Umbilical cord (tissue), 2 donors: ENCODE data around the gene C21orf91. TPM values are rescaled to one million over a fixed set of nuclear protein-coding genes. Genes with fewer than 3 reads are reported as not detected.
"Not testable (repeated sequence)": the region's sequence is repeated elsewhere in the genome, so short reads cannot be mapped to it uniquely, and the experiment has no call there.

Source experiments
- DNase-seq: peaks from one replicate; pipeline ENCODE4 v3.0.0-alpha.2; 2015; ENCODE audit warnings: low spot score
- total RNA-seq: library from RNA; depleted of rRNA; stranded (reverse); fragments of >200 nt; gene quantifications from one replicate; pipeline ENCODE4 v1.2.3, GENCODE V29; 2014; ENCODE audit warnings: low replicate concordance; ENCODE audit not compliant: insufficient read depth

C21orf91 gene
- total RNA-seq, 1 donor from 2014 or later: 10.8 TPM

DNA sequence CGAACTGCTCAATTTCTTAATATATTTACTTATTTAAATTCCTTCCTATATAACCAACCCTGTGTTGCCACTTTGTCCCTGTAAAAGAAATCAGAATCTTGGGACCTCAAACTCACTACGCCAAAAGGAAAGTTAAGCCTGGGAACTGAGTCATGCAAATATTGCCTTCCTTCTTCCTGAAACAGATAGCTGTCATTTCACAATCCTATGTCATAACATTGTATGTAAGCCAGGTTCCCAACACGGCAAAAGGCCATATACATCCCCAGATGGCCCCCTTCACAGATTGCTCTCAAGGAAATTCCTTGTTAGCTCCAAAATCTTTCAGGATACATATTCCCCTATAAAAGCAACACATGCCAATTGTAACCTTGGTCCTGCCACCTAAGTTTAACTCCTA is 39.7 kb downstream of the C21orf91 start:
- DNase-seq: no peak

- peak; percentile 40 for DNase-seq
Measured at GRCh38 chr21:17777072-17777765, 41.9 kb downstream of the C21orf91 start.

GRCh38 chr21:17775431-17776126 is 43.6 kb downstream of the C21orf91 start:
- DNase-seq: no peak

DNA sequence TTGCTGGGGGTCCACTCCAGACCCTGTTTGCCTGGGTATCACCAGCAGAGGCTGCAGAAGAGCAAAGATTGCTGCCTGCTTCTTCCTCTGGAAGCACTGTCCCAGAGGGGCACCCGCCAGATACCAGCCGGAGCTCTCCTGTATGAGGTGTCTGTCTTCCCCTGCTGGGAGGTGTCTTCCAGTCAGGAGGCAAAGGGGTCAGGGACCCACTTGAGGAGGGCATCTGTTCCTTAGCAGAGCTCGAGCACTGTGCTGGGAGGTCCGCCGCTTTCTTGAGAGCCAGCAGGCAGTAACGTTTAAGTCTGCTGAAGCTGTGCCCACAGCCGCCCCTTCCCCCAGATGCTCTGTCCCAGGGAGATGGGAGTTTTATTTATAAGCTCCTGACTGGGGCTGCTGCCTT is 44.1 kb downstream of the C21orf91 start:
- DNase-seq: not testable (repeated sequence)

DNA sequence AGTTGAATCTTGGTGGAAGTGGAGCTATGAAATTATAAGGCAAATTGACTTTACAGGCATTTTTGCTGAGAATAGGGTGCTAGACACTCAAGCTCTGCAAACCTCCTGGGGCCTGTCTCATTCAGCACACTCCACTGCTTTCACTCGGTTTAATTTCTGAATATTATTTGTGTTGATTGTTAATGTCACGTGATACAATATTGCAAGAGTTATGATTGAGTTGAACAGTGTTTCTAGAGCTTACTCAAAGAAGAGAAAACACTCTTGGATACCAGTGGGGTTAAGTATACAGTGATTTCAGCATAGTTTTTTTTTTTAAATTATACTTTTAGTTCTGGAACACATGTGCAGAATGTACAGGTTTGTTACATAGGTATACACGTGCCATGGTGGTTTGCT is 49.7 kb downstream of the C21orf91 start:
- no peak for DNase-seq

DNA sequence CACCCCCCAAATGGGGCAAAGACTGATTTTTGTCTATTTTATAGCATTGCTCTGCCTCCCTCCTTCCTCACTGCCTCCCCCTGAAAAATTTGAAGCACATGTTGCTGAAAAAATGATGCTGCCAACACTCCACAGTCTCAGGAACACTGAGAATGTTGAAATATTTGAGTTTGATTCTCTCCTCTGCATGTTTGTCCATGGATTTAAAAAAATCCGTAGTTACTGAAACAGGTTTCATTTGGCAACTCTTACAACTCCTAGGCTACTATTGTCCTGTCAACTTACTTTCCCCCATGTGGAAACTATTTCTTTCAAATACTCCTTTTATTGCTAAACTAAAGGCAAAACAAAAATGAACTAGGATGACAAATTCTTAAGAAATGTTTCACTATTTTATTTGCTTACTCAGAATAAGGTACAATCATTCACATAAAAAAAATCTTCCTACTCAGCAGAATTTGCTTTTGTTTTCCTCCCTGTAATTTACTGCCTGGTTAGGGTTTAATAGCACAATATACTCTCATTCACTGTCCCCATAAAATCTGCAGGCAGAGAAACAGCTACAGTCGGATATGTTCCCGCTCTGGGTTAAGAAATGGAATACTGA is 50.2 kb downstream of the C21orf91 start:
- no peak for DNase-seq

- no peak for DNase-seq
Measured at GRCh38 chr21:17765207-17765606, 53.9 kb downstream of the C21orf91 start.

- DNase-seq: peak; percentile 38
Measured at GRCh38 chr21:17763288-17764037, 55.7 kb downstream of the C21orf91 start.

- no peak for DNase-seq
Measured at GRCh38 chr21:17759511-17760178, 59.5 kb downstream of the C21orf91 start.

- DNase-seq: no peak
Measured at GRCh38 chr21:17758683-17759082, 60.5 kb downstream of the C21orf91 start.

DNA sequence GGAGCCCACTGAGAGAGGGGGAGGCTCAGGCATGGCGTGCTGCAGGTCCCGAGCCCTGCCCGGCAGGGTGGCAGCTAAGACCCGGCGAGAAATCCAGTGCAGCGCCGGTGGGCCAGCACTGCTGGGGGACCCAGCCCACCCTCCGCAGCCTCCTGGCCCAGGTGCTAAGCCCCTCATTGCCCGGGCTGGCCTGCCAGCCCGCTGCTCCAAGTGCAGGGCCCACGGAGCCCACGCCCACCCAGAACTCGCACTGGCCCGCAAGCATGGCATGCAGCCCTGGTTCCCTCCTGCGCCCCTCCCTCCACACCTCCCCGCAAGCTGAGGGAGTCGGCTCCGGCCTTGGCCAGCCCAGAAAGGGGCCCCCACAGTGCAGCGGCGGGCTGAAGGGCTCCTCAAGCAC is 61.5 kb downstream of the C21orf91 start:
- DNase-seq: no peak

GRCh38 chr21:17753736-17754135 is 65.4 kb downstream of the C21orf91 start:
- peak; percentile 27 for DNase-seq

DNA sequence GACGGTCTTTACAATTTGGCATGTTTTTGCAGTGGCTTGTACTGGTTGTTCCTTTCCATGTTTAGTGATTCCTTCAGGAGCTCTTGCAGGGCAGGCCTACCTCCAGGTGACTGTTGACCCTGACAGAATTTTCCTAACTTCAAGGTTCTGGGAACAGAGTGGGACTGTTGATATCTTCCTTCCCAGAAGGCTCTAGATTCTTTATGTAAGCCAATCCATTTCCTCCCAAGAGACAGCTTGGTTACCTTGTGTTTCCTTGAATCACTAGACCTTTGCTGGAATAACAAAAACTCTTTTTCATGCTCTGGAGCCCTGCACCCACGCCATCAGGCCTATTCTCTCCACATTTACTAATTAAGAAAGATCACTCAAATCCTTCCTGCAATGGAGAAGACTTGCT is 67.0 kb downstream of the C21orf91 start:
- DNase-seq: no peak

DNA sequence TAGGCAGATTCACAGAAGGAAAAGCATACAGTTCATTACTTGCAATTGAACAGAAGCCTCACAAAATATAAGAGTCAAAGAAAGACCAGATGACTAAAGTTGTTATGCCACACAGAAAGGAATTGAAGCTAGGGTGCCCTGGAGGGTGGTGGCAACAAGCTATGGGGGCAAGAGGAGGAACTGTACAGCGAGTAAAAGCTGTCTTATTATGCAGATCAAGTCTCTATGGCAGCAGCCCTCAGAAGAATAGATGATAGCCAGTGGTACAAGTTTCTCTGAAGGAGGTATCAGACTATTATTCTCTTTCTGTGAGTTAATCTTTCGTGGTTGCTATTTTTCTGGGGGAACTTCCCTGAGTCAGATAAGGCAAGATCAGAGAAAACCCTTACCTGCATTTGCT is 72.2 kb downstream of the C21orf91 start:
- no peak for DNase-seq

GRCh38 chr21:17745086-17745485 is 74.1 kb downstream of the C21orf91 start:
- no peak for DNase-seq

DNA sequence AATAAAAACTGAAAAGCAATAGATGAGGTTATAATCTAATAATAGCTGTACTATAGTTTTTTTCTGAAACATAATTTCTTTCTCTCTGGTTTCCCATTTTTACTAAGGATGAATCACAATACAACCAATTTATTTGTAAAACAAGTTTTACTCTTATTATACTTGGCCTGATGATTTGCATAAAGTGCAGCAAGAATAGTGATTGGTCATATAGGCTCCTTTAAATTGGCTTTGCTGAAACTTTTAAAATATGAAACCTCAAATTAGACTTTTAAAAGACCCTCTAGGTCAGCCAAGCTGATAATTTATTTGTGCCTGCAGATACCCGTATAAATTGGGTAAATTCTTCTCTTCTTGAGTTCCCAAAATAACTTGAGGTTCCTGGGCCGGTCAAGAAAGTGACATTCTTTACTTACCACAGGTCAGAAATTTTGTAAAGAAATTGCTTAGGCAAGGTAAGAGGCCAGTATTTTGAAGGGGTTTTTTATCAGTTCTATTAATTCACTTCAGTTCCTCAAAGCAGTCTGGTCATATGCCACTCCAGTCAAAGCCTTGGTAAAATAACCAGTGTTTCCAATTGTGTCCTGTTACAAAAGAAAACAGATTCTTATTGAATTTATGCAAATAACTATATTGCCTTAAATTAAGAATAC is 76.1 kb downstream of the C21orf91 start:
- no peak for DNase-seq

- DNase-seq: peak; percentile 28
Measured at GRCh38 chr21:17742181-17742580, 77.0 kb downstream of the C21orf91 start.
